Loucy (cell line): ENCODE measurements around the gene ZNF865.

Experiments used
- H2AFZ ChIP-seq: fragments of 200-600 bp; sonication (generic); 2 replicates; pipeline ENCODE4 v1.6.0; 2016; ENCODE audit warnings: antibody characterized with exemption, mild to moderate bottlenecking, low read length, moderate library complexity
- H3F3A ChIP-seq: fragments of 200-600 bp; 2 replicates; pipeline ENCODE4 v1.6.0; 2016; ENCODE audit warnings: antibody characterized with exemption, low read depth, mild to moderate bottlenecking
- H3K27me3 ChIP-seq: fragments of 200-600 bp; sonication (generic); 2 replicates; pipeline ENCODE4 v1.6.1; 2014; ENCODE audit warnings: low read length, mild to moderate bottlenecking; ENCODE audit not compliant: insufficient read depth, poor library complexity, severe bottlenecking
- H3K36me3 ChIP-seq: fragments of 200-600 bp; sonication (generic); 2 replicates; pipeline ENCODE4 v1.6.1; 2016; ENCODE audit warnings: low read length; ENCODE audit not compliant: insufficient read depth
- H3K4me1 ChIP-seq: fragments of 200-600 bp; sonication (generic); 2 replicates; pipeline ENCODE4 v1.5.1; 2014; ENCODE audit warnings: low read length, mild to moderate bottlenecking; ENCODE audit not compliant: insufficient read depth, poor library complexity, severe bottlenecking
- H3K4me2 ChIP-seq: fragments of 200-600 bp; sonication (generic); 2 replicates; pipeline ENCODE4 v1.6.0; 2014; ENCODE audit warnings: antibody characterized with exemption, low read length, low read depth, mild to moderate bottlenecking; ENCODE audit not compliant: poor library complexity, severe bottlenecking
- H3K4me3 ChIP-seq: fragments of 200-600 bp; sonication (generic); 2 replicates; pipeline ENCODE4 v1.5.1; 2014; ENCODE audit warnings: low read length, mild to moderate bottlenecking, mixed read lengths; ENCODE audit not compliant: poor library complexity, severe bottlenecking
- H3K79me2 ChIP-seq: fragments of 200-600 bp; sonication (generic); 2 replicates; pipeline ENCODE4 v1.6.1; 2014; ENCODE audit warnings: low read length; ENCODE audit not compliant: insufficient read depth
- H3K9ac ChIP-seq: fragments of 200-600 bp; sonication (generic); 2 replicates; pipeline ENCODE4 v1.6.0; 2014; ENCODE audit warnings: mild to moderate bottlenecking, low read depth, low read length, moderate library complexity; ENCODE audit not compliant: poor library complexity, severe bottlenecking
- H3K9me2 ChIP-seq: fragments of 200-600 bp; sonication (generic); replicated peaks from 2 replicates; pipeline ENCODE4 v1.6.1; 2016; ENCODE audit warnings: low read depth, low read length, mixed read lengths
- H3K9me3 ChIP-seq: fragments of 200-600 bp; sonication (generic); 2 replicates; pipeline ENCODE4 v1.6.1; 2014; ENCODE audit warnings: mild to moderate bottlenecking, antibody characterized with exemption, low read length, low read depth; ENCODE audit not compliant: insufficient read depth
- H4K20me1 ChIP-seq: fragments of 200-600 bp; sonication (generic); 2 replicates; pipeline ENCODE4 v1.6.0; 2014; ENCODE audit warnings: antibody characterized with exemption, low read length, mild to moderate bottlenecking; ENCODE audit not compliant: insufficient read depth, poor library complexity, severe bottlenecking
- EZH2phosphoT487 ChIP-seq: fragments of 200-600 bp; IDR thresholded peaks from 2 replicates; pipeline ENCODE4 v1.6.1; 2018; ENCODE audit warnings: antibody characterized with exemption, mild to moderate bottlenecking, moderate library complexity, borderline replicate concordance
- TF ChIP-seq, protein P1 (sequence below): fragments of 200-600 bp; sonication (generic); conservative IDR thresholded peaks from 2 replicates; pipeline ENCODE4 v1.5.1; 2014; ENCODE audit warnings: mild to moderate bottlenecking, antibody characterized with exemption, low read length

ZNF865 gene

DNA sequence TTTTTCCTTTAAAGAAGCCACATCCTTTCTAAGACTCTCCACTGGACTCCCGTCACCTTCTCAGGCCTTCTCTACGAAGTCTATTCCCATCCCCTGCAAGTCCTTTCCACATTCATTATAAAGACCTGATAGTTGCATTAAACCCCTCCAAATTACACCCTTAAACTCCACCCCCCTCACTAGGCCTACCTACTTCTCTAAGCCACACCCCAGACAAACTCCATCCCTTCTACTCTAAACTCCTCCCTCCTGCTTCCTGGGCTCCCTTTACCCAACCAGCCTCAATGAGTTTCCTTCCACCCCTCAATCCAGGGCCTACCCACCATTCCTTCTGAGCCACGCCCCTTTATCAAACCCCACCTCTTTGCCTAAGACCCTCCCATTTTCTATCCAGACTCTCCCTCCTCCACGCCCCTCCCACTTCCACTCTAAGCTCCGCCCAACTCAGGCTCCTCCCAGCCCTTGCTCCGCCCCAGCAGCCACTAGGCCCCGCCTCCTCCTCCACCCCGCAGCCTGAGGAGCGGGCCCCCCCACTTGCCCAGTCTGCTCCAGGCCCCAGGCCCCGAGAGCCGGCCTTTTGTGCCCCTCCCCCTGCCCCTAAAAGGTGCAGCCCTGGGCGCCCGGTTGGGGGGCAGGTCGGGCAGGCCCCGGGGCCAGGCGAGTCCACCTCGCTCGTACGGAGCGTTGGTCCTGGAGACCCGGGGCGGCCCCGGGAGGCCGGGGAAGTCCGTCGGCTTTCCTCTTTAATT lies 6.6 kb upstream of the ZNF865 start:
- peaks cover 23% of the 10 kb centered on the region for H3K4me1 ChIP-seq
- H3K27me3 ChIP-seq, result no peaks in the 10 kb centered on the region
- peak overlapping the region; percentile 80 for H3K4me2 ChIP-seq
- H3K9me2 ChIP-seq, result no peaks in the 10 kb centered on the region
- H3K4me3 ChIP-seq, result peak overlapping the region; percentile 74
- H3K9ac ChIP-seq, result peak overlapping the region; percentile 97
- H3K9me3 ChIP-seq, result no peaks in the 10 kb centered on the region
- H3F3A ChIP-seq, result no peaks in the 10 kb centered on the region
- no peak overlapping the region for H2AFZ ChIP-seq
- H3K79me2 ChIP-seq, result peaks cover 26% of the 10 kb centered on the region
- TF ChIP-seq, protein P1, sequence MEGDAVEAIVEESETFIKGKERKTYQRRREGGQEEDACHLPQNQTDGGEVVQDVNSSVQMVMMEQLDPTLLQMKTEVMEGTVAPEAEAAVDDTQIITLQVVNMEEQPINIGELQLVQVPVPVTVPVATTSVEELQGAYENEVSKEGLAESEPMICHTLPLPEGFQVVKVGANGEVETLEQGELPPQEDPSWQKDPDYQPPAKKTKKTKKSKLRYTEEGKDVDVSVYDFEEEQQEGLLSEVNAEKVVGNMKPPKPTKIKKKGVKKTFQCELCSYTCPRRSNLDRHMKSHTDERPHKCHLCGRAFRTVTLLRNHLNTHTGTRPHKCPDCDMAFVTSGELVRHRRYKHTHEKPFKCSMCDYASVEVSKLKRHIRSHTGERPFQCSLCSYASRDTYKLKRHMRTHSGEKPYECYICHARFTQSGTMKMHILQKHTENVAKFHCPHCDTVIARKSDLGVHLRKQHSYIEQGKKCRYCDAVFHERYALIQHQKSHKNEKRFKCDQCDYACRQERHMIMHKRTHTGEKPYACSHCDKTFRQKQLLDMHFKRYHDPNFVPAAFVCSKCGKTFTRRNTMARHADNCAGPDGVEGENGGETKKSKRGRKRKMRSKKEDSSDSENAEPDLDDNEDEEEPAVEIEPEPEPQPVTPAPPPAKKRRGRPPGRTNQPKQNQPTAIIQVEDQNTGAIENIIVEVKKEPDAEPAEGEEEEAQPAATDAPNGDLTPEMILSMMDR, result no peak
- TF ChIP-seq EZH2phosphoT487, result no peak
- H4K20me1 ChIP-seq, result peaks cover 6% of the 10 kb centered on the region
- H3K36me3 ChIP-seq, result no peaks in the 10 kb centered on the region

DNA sequence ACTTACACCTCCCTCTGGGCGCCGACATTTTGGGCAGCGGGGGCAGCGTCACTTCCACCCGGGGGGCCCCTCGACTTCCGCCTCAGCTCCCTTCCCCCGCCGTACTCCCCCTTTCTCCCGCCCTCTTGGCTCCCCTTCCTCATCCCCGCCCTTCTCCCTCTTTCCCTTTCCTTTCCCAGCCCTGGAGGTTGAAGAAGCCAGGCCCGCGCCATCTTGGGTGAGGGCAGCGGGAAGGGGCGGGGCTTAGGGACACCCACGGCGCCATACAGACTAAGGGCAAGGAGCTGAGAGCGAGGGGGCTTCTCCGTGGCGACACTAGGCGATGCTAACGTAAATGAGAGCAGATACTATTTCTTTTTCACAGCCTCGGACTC lies 6.0 kb upstream of the ZNF865 start, which contains the start of gene FIZ1:
Gene FIZ1 (minus strand): TSS at position 50 of the 374 bp plus-strand sequence. CDS start 1,652 bp downstream, outside the sequence.
- no peaks in the 10 kb centered on the region for H3F3A ChIP-seq
- peak within 1 kb of the TSS; percentile 78 for H2AFZ ChIP-seq
- peak within 1 kb of the TSS; percentile 95 for H3K4me2 ChIP-seq
- no peaks in the 10 kb centered on the region for H3K36me3 ChIP-seq
- no peaks in the 10 kb centered on the region for H3K27me3 ChIP-seq
- peak within 1 kb of the TSS; percentile 74 for H3K4me3 ChIP-seq
- peaks cover 26% of the 10 kb centered on the region for H3K79me2 ChIP-seq
- peaks cover 6% of the 10 kb centered on the region for H4K20me1 ChIP-seq
- H3K9ac ChIP-seq, result peak within 1 kb of the TSS; percentile 97
- no peak for TF ChIP-seq EZH2phosphoT487
- TF ChIP-seq, protein P1, result no peak
- no peaks in the 10 kb centered on the region for H3K9me2 ChIP-seq
- no peaks in the 10 kb centered on the region for H3K9me3 ChIP-seq
- H3K4me1 ChIP-seq, result peaks cover 26% of the 10 kb centered on the region

DNA sequence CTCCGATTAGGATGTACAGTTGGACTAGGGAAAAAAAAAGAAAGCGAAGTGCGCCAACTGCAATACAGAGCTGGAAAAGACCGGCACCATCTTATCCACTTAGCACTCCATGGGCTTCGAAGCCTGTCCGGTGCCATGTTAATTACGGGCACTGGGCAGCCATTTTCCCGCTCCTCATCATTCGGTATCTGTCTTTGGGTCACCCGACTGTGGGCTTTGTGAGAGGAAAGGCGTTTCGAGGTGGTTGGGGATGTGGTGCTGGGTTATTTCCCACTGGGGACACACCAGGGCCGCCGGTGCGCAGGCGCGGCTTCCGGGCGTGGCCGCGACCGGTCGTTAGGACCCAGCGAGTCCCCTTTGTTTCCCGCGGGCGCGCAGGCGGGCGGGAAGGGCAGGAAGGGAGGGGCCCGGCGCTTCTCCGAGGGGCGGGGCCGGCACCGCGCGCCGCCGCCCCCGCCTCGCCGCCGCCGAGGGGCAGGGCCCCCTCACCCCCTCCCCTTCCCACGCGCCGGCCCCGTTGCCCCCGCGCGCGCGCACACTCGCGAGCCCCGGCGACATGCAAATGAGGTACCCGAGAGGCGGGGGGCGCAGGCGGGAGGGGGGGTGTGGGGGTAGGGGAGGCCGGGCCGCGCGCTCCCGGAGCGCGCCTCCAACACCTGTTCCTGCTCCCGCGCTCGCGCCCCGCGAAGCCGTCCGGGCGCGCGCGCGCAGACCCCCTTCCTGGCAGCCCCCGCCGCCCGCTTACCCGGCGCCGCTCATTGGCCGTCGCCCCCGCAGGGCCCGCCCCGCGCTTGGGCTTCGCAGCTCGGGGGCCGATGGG lies 5.4 kb upstream of the ZNF865 start, which contains the start of gene ZNF524:
Gene ZNF524 (plus strand): TSS at position 447 of the 820 bp plus-strand sequence. CDS start 1,825 bp downstream, outside the sequence.
- Histone ChIP-seq H3K9me2 (no peaks in the 10 kb centered on the region), H3K36me3 (no peaks in the 10 kb centered on the region), H3K4me1 (peaks cover 30% of the 10 kb centered on the region), H3F3A (peaks cover 4% of the 10 kb centered on the region), H3K9me3 (no peaks in the 10 kb centered on the region), H3K4me3 (peak within 1 kb of the TSS; percentile 74), H2AFZ (peak within 1 kb of the TSS; percentile 78), H3K79me2 (peaks cover 26% of the 10 kb centered on the region), H3K4me2 (peak within 1 kb of the TSS; percentile 95), H4K20me1 (peaks cover 6% of the 10 kb centered on the region), H3K9ac (peak within 1 kb of the TSS; percentile 97), H3K27me3 (no peaks in the 10 kb centered on the region)
- no peak for TF ChIP-seq EZH2phosphoT487
- TF ChIP-seq, protein P1, result no peak
